Brain microvascular endothelial cell (primary cell): ENCODE data around the gene BABAM2.
A peak's percentile ranks its signal among the peaks of the same experiment; 100 is the strongest.

ENCODE experiments used
- DNase-seq: peaks from one replicate; pipeline ENCODE4 v3.0.0-alpha.2; 2020
- H3K27ac ChIP-seq: fragments of 250-450 bp; sonication (Bioruptor Pico); 2 replicates; pipeline ENCODE4 v1.5.1; 2020; ENCODE audit warnings: mild to moderate bottlenecking, moderate library complexity
- H3K27me3 ChIP-seq: fragments of 250-450 bp; sonication (Bioruptor Pico); replicated peaks from 2 replicates; pipeline ENCODE4 v1.5.1; 2020; ENCODE audit warnings: mild to moderate bottlenecking
- H3K36me3 ChIP-seq: fragments of 250-450 bp; sonication (Bioruptor Pico); replicated peaks from 2 replicates; pipeline ENCODE4 v1.5.1; 2020; ENCODE audit warnings: mild to moderate bottlenecking
- H3K4me3 ChIP-seq: 2 replicates; pipeline ENCODE4 v1.5.1; 2011; ENCODE audit warnings: low read depth, mild to moderate bottlenecking, control low read depth, low read length, moderate library complexity
- CTCF ChIP-seq: IDR thresholded peaks from 2 replicates; pipeline ENCODE4 v1.5.1; 2011; ENCODE audit warnings: low read depth, mild to moderate bottlenecking, moderate library complexity, low read length, control low read depth, inconsistent platforms; ENCODE audit errors: missing control alignments
- in situ Hi-C: cut with HindIII; loops from 2 replicates; pipeline ENCODE4 v1.10.0; 2017; ENCODE audit warnings: low sequenced_read_pairs, low pct_ligation_motif_present

BABAM2 gene

GRCh38 chr2:27915191-27915590, 24.7 kb downstream of the BABAM2 start:
- Histone ChIP-seq H3K36me3 (no peaks in the 10 kb centered on the region), H3K4me3 (no peak overlapping the region), H3K27ac (no peak overlapping the region), H3K27me3 (no peaks in the 10 kb centered on the region)
- in situ Hi-C loops = no loop called here
- no peak for DNase-seq
- no peak for TF ChIP-seq CTCF

GRCh38 chr2:27915874-27916273, 25.3 kb downstream of the BABAM2 start:
- Histone ChIP-seq H3K36me3 (no peaks in the 10 kb centered on the region), H3K27me3 (no peaks in the 10 kb centered on the region), H3K4me3 (no peak overlapping the region), H3K27ac (no peak overlapping the region)
- no peak for TF ChIP-seq CTCF
- DNase-seq = no peak
- in situ Hi-C loops = no loop called here

GRCh38 chr2:27916293-27916995, 25.9 kb downstream of the BABAM2 start:
- Histone ChIP-seq H3K36me3 (no peaks in the 10 kb centered on the region), H3K4me3 (no peak overlapping the region), H3K27me3 (no peaks in the 10 kb centered on the region), H3K27ac (no peak overlapping the region)
- in situ Hi-C loops = no loop called here
- DNase-seq = no peak
- no peak for TF ChIP-seq CTCF

- TF ChIP-seq CTCF = no peak
- no peak overlapping the region for H3K4me3 ChIP-seq
- peak; percentile 47 for DNase-seq
- H3K36me3 ChIP-seq = no peaks in the 10 kb centered on the region
- peak overlapping the region; percentile 69 for H3K27ac ChIP-seq
- no peaks in the 10 kb centered on the region for H3K27me3 ChIP-seq
- in situ Hi-C loops = no loop called here
Measured at GRCh38 chr2:27920148-27920885, 29.8 kb downstream of the BABAM2 start.

- Histone ChIP-seq H3K27me3 (no peaks in the 10 kb centered on the region), H3K27ac (no peak overlapping the region), H3K4me3 (no peak overlapping the region), H3K36me3 (no peaks in the 10 kb centered on the region)
- in situ Hi-C loops = no loop called here
- no peak for TF ChIP-seq CTCF
- no peak for DNase-seq
Measured at GRCh38 chr2:27921424-27921823, 30.9 kb downstream of the BABAM2 start.
